ENCODE data around the gene TRMT44. TPM values are rescaled to one million over a fixed set of nuclear protein-coding genes. Genes with fewer than 3 reads are reported as not detected.

The TRMT44 gene
- total and polyA plus RNA-seq, 5 experiments from 2014 or later = 11.3 to 37.5 (median 15.4) TPM

DNA sequence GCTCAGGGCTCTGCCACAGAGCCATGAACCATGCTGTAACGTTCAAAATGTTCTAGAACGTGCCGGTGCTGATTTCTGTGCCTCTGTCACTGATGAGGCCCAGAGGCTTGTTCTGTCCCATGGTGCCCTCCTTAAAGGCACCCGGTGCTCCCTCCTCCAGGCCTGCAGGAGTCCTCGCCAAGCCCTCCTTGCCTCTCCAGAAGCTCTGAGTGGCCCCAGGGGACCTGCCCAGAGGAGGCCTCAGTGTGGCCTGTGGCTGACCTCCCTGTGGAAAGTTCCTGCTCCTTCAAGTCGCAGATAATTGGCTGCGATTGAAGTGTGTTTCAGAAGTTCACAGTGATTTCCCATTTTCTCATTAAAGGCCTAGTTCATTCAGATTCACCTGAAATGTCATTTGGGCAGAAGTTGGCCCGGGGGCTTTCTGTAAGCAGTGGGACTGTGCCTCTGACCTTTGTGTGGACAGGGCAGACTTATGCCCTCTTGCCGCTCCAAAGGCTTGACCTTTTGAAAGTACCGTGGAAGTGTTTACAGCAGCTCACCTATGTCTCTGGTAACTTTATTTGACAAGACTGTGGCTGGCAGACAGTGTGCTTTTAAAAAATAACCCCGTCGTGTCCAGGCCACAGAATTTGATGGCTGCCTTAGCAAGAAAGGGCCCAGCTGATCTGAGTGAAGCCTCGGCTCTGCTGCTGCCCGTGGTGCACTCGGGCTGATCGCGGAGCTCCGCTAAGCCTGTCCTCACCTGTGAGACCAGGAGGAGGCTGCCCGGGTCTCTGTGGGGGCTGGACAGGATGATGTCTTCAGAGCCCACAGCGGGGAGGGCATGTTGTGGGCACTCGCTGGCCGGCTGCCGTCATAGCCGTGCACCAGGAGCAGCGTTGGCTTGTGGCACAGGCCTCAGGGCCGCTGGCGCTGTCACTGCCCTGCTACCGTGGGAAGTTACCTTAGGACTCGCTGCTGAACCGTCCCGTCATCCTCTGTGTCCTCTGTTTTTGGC is 25.3 kb downstream of the TRMT44 start:
- H3K9me3 Mint-ChIP-seq = no peaks in the 10 kb centered on the region
- ATAC-seq = no peak
- POLR2A ChIA-PET = no interaction called here
- H3K4me3 Mint-ChIP-seq = no peak overlapping the region
- peak in 1 of 10 donors; percentile 59 for DNase-seq
- H3K4me1 Mint-ChIP-seq = peaks cover 0 to 4% (median 0%) of the 10 kb centered on the region in 4 donors
- H3K27ac Mint-ChIP-seq = peak overlapping the region in 1 of 10 donors; percentile 61
- H3K27me3 Mint-ChIP-seq = no peaks in the 10 kb centered on the region
- H3K36me3 Mint-ChIP-seq = peaks cover 0 to 76% (median 0%) of the 10 kb centered on the region in 3 donors

DNA sequence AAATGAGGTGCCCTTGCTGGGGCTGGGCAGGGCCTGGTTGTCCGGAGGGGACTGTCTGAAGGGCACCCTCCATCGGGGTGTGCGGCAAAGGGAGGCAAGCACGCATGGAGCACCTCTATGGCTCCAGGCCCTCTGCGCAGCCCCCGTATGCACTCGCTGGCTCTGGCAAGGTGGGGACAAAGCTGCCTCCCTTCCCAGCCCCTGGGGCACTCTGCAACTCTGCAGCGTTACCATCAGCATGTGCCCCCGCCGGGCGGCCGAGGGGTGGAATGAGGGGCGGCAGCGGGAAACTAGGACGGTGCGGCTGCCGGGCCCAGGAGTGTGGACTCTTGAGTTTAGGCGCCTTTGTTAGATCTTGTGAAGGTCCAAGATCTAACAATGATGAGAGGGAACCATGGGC is 26.4 kb downstream of the TRMT44 start:
- ATAC-seq (no peak), DNase-seq (peak in 1 of 10 donors; percentile 49)
- Mint-ChIP-seq H3K27me3 (no peaks in the 10 kb centered on the region), H3K4me1 (peaks cover 0 to 6% (median under 1%) of the 10 kb centered on the region in 4 donors), H3K4me3 (no peak overlapping the region), H3K9me3 (no peaks in the 10 kb centered on the region), H3K27ac (no peak overlapping the region), H3K36me3 (peaks cover 0 to 65% (median 0%) of the 10 kb centered on the region in 3 donors)
- POLR2A ChIA-PET = no interaction called here

DNA sequence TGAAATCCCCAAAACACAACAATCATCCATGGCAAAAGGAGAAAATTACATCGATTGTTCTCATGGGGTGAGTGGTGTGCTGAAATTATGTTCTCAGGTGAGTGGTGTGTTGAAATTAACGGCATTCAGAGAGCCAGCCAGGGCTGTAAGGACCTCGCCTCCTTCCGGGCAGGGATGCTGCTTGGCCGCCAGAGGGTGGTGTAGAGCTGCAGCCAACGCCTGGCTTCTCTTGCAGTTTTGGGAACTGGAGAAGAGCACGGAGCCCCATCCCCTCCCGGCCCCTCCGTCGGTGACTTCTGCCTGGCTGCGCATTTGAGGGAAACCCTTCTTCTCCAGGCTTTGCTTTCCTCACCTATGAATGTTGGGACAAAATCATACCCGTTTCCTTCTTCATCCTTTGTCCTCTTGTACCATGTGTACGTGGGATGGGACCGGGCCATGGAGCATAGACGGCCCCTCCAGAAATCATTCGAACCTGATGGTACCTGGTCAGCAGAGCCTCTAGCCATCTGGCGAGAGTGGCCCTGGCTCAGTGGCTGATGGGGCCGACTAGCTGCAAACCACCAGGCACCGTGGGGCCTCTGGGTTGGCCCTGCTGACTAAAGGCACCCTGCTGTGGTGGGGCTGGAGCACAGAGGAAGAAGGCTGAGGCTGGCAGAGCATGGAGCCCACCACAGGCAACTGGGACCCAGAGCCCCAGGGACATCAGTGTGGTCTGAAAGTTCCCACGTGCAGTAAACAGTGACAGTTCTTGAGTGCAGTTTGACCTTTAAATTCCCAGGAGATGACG is 28.4 kb downstream of the TRMT44 start:
- peak; percentile 66 to 80 for ATAC-seq
- POLR2A ChIA-PET = no interaction called here
- peaks cover 0 to 55% (median 0%) of the 10 kb centered on the region in 3 donors for H3K36me3 Mint-ChIP-seq
- peak; percentile 5 to 55 (median 29) for DNase-seq
- H3K27me3 Mint-ChIP-seq = no peaks in the 10 kb centered on the region
- H3K4me3 Mint-ChIP-seq = no peak overlapping the region
- H3K9me3 Mint-ChIP-seq = no peaks in the 10 kb centered on the region
- peak overlapping the region in 3 of 10 donors; percentile 12 to 71 (median 35) for H3K27ac Mint-ChIP-seq
- peaks cover 0 to 6% (median 2%) of the 10 kb centered on the region in 4 donors for H3K4me1 Mint-ChIP-seq

DNA sequence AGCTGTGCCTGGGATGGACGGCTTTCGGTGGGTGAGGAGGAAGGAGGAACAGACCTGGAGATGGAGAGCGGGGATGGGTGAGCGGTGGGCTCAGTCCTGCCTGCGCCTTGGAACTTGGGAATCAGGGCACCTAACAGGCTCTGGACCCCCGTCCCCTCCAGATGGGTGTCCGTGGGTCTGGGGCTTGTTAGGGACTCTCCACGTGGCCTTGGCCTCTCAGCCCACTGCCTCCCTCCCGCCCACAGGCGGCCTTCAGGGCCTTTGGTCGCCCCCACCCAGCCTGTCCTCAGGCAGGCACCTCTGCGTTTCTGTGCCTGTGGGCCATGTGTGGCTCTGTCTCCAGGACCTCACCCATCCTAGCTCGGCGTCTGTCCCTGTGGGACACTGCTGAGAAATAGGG is 29.0 kb downstream of the TRMT44 start:
- Mint-ChIP-seq H3K27me3 (no peaks in the 10 kb centered on the region), H3K36me3 (peaks cover 0 to 50% (median 0%) of the 10 kb centered on the region in 3 donors), H3K4me3 (no peak overlapping the region), H3K4me1 (peaks cover 0 to 6% (median 2%) of the 10 kb centered on the region in 4 donors), H3K27ac (no peak overlapping the region), H3K9me3 (no peaks in the 10 kb centered on the region)
- POLR2A ChIA-PET = no interaction called here
- peak in 1 of 10 donors; percentile 34 for DNase-seq
- no peak for ATAC-seq

DNA sequence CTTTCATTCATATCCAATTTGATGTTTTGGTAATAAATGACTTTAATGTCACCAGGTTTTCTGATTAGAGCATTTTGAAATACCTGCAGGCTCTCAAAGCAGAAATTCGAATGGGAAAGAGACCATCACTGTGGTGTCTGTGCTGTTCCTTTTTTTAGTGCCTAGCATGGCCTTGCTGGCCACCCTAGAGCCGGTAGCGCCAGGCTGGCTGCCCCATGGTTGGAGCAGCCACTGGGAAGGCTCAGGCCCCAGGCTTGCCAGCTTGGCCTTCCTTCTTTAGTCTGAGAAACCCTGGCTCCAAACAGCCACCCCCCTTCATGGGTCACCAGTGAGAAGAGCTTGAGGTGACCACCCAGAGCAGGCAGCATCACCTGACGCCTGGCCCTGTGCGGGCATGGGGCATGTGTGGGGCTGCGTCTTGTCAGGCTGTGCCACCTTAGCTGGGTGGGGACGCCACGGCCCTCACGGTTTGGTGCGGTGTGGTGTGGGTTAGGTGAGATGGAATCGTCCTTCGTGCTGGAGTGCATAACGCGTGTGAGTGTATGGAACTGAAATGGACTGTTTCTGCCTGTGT is 30.0 kb downstream of the TRMT44 start:
- no peaks in the 10 kb centered on the region for H3K9me3 Mint-ChIP-seq
- H3K4me1 Mint-ChIP-seq = peaks cover 0 to 6% (median 2%) of the 10 kb centered on the region in 4 donors
- no peak overlapping the region for H3K4me3 Mint-ChIP-seq
- POLR2A ChIA-PET = no interaction called here
- no peaks in the 10 kb centered on the region for H3K27me3 Mint-ChIP-seq
- DNase-seq (peak in 1 of 10 donors; percentile 26), ATAC-seq (no peak)
- H3K36me3 Mint-ChIP-seq = peaks cover 0 to 43% (median 0%) of the 10 kb centered on the region in 3 donors
- H3K27ac Mint-ChIP-seq = peak overlapping the region in 1 of 10 donors; percentile 37

DNA sequence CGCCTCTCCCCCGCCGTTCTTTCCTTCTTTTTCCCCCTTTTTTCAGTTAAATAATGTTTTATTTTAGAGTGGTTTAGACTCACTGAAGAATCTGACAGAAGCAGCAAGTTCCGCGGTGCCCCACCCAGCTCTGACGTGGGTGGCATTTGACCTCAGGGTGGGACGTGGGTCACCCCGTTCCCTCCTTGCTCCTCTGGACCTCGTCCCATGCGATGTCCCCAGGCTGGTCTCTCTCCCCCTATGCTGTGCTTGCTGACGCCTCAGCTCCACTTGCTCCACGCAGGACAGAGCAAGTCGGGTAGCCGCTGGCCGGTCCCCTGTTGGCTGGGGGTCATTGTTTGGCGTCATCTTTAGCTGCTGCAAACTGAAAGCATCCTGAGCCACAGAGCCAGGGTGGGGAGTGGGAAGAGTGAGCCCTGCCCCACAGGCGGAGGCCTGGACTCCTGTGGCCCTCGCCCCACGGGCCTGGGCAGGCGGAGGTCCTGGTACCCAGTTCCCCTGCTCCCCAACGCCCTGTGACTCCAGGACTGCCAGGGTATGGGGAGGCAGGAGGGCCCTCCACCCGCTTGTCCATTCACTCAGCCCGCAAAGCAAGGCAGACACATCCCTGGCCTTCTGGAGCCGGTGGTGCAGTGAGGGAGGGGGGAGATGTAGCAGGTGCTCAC is 30.8 kb downstream of the TRMT44 start:
- DNase-seq (peak in 1 of 10 donors; percentile 52), ATAC-seq (no peak)
- Mint-ChIP-seq H3K9me3 (no peaks in the 10 kb centered on the region), H3K4me3 (no peak overlapping the region), H3K4me1 (peaks cover 0 to 6% (median 2%) of the 10 kb centered on the region in 4 donors), H3K27ac (peak overlapping the region in 1 of 10 donors; percentile 18), H3K27me3 (no peaks in the 10 kb centered on the region), H3K36me3 (peaks cover 0 to 43% (median under 1%) of the 10 kb centered on the region in 3 donors)
- POLR2A ChIA-PET = no interaction called here

DNA sequence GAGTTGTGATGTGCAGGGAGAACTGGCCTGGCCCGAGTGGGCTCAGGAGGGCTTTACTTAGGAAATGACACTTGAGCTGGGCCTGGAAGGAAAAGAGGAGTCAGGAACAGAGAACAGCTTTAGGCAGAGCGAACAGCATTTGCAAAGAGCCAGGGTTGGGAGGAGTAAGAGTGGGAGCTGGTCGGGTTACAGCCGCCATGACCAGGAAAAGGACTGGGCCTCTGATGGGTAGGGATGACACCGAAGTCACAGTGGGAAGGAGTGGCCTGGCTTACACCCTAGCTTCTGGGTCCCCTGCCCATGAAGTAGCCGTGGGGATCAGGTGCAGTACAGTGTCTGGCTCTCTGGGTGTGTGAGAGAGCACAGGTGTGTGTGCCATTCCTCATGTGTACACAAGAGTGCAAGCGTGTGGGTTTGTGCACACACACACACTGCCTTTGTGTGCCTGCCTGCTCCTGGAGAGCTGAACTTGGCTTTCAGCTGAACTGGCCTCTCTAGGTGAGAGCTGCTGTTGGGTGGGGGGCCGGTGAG is 31.6 kb downstream of the TRMT44 start:
- POLR2A ChIA-PET = interaction anchor here (0.7 kb wide), 1 partner anchor 31 kb away, joined by 5 read pairs; no protein-coding TSS in a partner anchor
- H3K27ac Mint-ChIP-seq = peak overlapping the region in 4 of 10 donors; percentile 16 to 54 (median 48)
- peaks cover 0 to 43% (median 3%) of the 10 kb centered on the region in 3 donors for H3K36me3 Mint-ChIP-seq
- no peaks in the 10 kb centered on the region for H3K27me3 Mint-ChIP-seq
- H3K4me3 Mint-ChIP-seq = no peak overlapping the region
- ATAC-seq (no peak), DNase-seq (peak in 1 of 10 donors; percentile 40)
- H3K4me1 Mint-ChIP-seq = peaks cover 0 to 6% (median 2%) of the 10 kb centered on the region in 4 donors
- H3K9me3 Mint-ChIP-seq = no peaks in the 10 kb centered on the region

DNA sequence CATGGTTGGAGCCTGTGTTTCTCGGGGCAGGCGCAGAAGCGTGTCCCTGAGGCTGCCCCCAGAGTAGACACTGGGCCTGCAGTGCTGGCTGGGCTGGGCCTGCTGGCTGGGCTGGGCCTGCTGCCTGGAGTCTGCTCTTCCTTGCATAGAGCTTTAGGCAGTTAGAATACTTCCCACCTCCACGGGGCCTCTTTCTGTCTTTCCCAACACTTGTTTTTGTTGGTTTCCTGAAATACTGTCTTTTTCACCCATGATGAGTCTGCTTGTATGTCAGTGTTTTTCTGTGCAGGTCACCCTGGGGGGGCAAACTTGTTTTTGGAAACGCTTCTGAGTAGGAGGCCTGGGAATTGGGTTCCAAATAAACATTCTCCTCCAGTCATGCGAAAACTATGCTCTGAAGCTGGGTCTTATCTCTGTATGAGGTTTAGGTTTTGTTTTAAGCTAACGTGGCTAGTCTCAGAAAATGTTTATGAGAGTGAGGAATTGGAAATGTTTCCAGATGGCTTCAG is 32.2 kb downstream of the TRMT44 start:
- DNase-seq = no peak
- POLR2A ChIA-PET = interaction anchor here (0.5 kb wide), 1 partner anchor 445 kb away, joined by 3 read pairs; no protein-coding TSS in a partner anchor
- Mint-ChIP-seq H3K27ac (no peak overlapping the region), H3K4me1 (peaks cover 0 to 6% (median 2%) of the 10 kb centered on the region in 4 donors), H3K27me3 (no peaks in the 10 kb centered on the region), H3K4me3 (no peak overlapping the region), H3K9me3 (no peaks in the 10 kb centered on the region), H3K36me3 (peaks cover 0 to 40% (median 3%) of the 10 kb centered on the region in 3 donors)
- no peak for ATAC-seq

DNA sequence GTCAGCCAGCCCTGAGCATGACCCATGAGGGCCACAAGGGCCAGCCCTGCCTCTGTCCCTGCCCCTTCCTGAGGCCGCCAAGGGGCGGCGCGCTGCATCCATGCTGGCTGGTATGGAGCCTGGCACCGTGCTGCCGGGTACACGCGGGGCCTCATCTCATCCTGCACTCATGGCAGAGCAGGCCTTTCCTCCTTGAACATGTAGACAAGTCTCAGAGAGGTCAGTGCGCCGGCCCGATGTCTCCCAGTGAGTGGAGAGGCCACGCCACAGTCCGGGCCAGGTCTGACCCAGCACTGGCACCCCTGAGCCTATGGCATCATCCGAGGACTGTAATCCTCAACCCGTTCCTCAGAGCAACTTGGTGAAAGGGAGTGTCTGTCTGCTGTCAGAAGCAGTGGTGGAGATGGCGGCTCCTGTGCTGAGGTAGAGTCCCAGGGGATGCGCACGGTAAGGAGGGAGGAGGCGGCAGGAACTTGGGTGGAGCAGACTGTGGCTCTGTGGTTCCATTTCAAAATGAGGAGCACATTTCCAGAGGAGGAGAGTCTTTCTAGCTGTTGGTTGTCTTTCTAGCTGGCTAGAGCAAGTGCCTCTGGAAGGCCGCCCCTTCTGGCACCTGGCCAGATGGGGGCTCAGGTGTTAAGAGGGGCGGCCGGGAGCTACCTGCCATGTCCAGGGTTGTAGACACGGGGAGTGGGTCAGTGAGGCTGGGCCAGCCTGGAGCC is 32.8 kb downstream of the TRMT44 start:
- DNase-seq (peak in 1 of 10 donors; percentile 60), ATAC-seq (no peak)
- Mint-ChIP-seq H3K4me1 (peaks cover 0 to 6% (median 2%) of the 10 kb centered on the region in 4 donors), H3K9me3 (no peaks in the 10 kb centered on the region), H3K36me3 (peaks cover 0 to 34% (median 3%) of the 10 kb centered on the region in 3 donors), H3K4me3 (no peak overlapping the region), H3K27me3 (no peaks in the 10 kb centered on the region), H3K27ac (no peak overlapping the region)
- POLR2A ChIA-PET = interaction anchor here (0.5 kb wide), 1 partner anchor 445 kb away, joined by 3 read pairs; no protein-coding TSS in a partner anchor

DNA sequence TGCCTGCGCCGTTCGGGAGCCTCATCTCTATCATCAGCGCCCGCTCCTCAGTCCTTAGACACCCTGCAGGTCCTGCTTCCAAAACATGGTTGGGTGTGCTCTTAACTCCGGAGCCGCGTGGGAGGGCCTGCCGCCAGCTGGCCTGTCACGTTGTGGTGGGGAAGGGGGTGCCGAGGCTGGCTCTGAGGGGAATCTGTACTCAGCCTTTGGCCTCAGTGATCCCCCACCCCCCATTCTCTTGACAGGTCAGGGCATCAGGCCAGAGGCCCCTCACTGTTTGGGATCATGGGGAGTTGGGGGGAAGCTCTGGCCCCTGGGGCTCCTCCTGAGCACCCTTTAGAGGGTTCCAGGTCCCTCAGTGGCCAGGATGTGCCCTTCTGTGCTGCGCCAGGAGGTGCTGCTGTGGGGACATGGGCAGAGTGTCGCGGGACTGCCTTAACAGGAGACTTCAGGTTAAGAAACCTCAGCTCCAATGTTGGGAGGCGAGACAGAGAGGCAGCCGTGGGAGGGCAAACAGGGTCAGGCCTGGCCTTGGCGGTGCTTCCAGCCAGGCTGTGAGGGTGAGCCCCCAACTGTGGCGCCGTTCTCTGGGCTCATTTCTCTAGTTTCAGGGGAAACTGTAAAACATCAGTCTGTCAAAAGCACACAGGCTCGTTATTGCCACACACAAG is 33.5 kb downstream of the TRMT44 start:
- peaks cover 0 to 5% (median under 1%) of the 10 kb centered on the region in 4 donors for H3K4me1 Mint-ChIP-seq
- POLR2A ChIA-PET = no interaction called here
- H3K36me3 Mint-ChIP-seq = peaks cover 0 to 29% (median 3%) of the 10 kb centered on the region in 3 donors
- H3K9me3 Mint-ChIP-seq = no peaks in the 10 kb centered on the region
- ATAC-seq (no peak), DNase-seq (peak in 1 of 10 donors; percentile 63)
- H3K27ac Mint-ChIP-seq = no peak overlapping the region
- no peaks in the 10 kb centered on the region for H3K27me3 Mint-ChIP-seq
- no peak overlapping the region for H3K4me3 Mint-ChIP-seq

Data from naive thymus-derived CD8-positive, alpha-beta T cell (primary cell).